Measurements from ENCODE around the gene AIG1. TPM values are rescaled to one million over a fixed set of nuclear protein-coding genes. Genes with fewer than 3 reads are reported as not detected.
"Not testable (repeated sequence)": the region's sequence is repeated elsewhere in the genome, so short reads cannot be mapped to it uniquely, and the experiment has no call there.

The AIG1 gene
- polyA plus RNA-seq (2011; rRNA removed) (53.2 and 65.1 TPM in 2 replicates), polyA minus RNA-seq (2011; rRNA and poly(A)+ RNA removed) (39.5 and 43.6 TPM in 2 replicates)

- TF ChIP-seq CTCF (IDR thresholded peaks at IDR 0.05; ENCODE audit: low read depth, low read length) = no peak
- ChIA-PET POLR2A (interaction anchor here (0.6 kb wide), 1 partner anchor 115 kb away, joined by 3 read pairs; no protein-coding TSS in a partner anchor), CTCF (no interaction called here)
- Histone ChIP-seq H3K4me3 (ENCODE audit: low read depth, low read length) (peak within 1 kb of the TSS; percentile 89), H3K27ac (ENCODE audit: low read depth, low read length) (peak within 1 kb of the TSS; percentile 91), H3K9me3 (ENCODE audit: control insufficient read depth, insufficient read depth, low read length) (no peaks in the 10 kb centered on the region), H3K27me3 (ENCODE audit: control insufficient read depth, insufficient read depth, low read length) (no peaks in the 10 kb centered on the region)
- peak; percentile 2 for DNase-seq (ENCODE audit: low read depth, low spot score)
These were observed at the start of gene AIG1 for GRCh38 chr6:143060806-143061596. TSS of gene AIG1 (plus strand) at chr6:143060889. CDS start at chr6:143060926, 37 bp downstream.

GRCh38 chr6:143014764-143015163 lies 45.9 kb upstream of the AIG1 start:
- TF ChIP-seq CTCF (IDR thresholded peaks at IDR 0.05; ENCODE audit: low read depth, low read length) = no peak
- no peak overlapping the region for H3K4me3 ChIP-seq (ENCODE audit: low read depth, low read length)
- DNase-seq (ENCODE audit: low read depth, low spot score) = no peak
- no peak overlapping the region for H3K27ac ChIP-seq (ENCODE audit: low read depth, low read length)
- ChIA-PET CTCF (no interaction called here), POLR2A (no interaction called here)
- H3K9me3 ChIP-seq (ENCODE audit: control insufficient read depth, insufficient read depth, low read length) = no peaks in the 10 kb centered on the region
- H3K27me3 ChIP-seq (ENCODE audit: control insufficient read depth, insufficient read depth, low read length) = no peaks in the 10 kb centered on the region

- Histone ChIP-seq H3K4me3 (ENCODE audit: low read depth, low read length) (no peak overlapping the region), H3K9me3 (ENCODE audit: control insufficient read depth, insufficient read depth, low read length) (no peaks in the 10 kb centered on the region), H3K27me3 (ENCODE audit: control insufficient read depth, insufficient read depth, low read length) (no peaks in the 10 kb centered on the region), H3K27ac (ENCODE audit: low read depth, low read length) (no peak overlapping the region)
- no peak for DNase-seq (ENCODE audit: low read depth, low spot score)
- POLR2A ChIA-PET = no interaction called here
- CTCF ChIA-PET = interaction anchor here (0.6 kb wide), 1 partner anchor 302 kb away, joined by 3 read pairs; no protein-coding TSS in a partner anchor
- no peak for TF ChIP-seq CTCF (IDR thresholded peaks at IDR 0.05; ENCODE audit: low read depth, low read length)
These were observed 45.4 kb upstream of the AIG1 start for GRCh38 chr6:143015300-143015706.

- CTCF ChIA-PET = interaction anchor here (1.4 kb wide), 1 partner anchor 327 kb away, joined by 3 read pairs; no protein-coding TSS in a partner anchor
- POLR2A ChIA-PET = no interaction called here
- Histone ChIP-seq H3K27me3 (ENCODE audit: control insufficient read depth, insufficient read depth, low read length) (no peaks in the 10 kb centered on the region), H3K4me3 (ENCODE audit: low read depth, low read length) (no peak overlapping the region), H3K27ac (ENCODE audit: low read depth, low read length) (no peak overlapping the region), H3K9me3 (ENCODE audit: control insufficient read depth, insufficient read depth, low read length) (no peaks in the 10 kb centered on the region)
- DNase-seq (ENCODE audit: low read depth, low spot score) = no peak
- TF ChIP-seq CTCF (IDR thresholded peaks at IDR 0.05; ENCODE audit: low read depth, low read length) = no peak
These were observed 41.7 kb upstream of the AIG1 start for GRCh38 chr6:143018955-143019354.

GRCh38 chr6:143020862-143021261 lies 39.8 kb upstream of the AIG1 start:
- H3K9me3 ChIP-seq (ENCODE audit: control insufficient read depth, insufficient read depth, low read length); DNase-seq (ENCODE audit: low read depth, low spot score); CTCF ChIA-PET; POLR2A ChIA-PET; H3K27me3 ChIP-seq (ENCODE audit: control insufficient read depth, insufficient read depth, low read length); H3K4me3 ChIP-seq (ENCODE audit: low read depth, low read length); H3K27ac ChIP-seq (ENCODE audit: low read depth, low read length): not testable (repeated sequence)

All from AG04450 (cell line).